ENCODE measurements around the gene C19orf38. TPM values are rescaled to one million over a fixed set of nuclear protein-coding genes. Genes with fewer than 3 reads are reported as not detected.

The C19orf38 gene
- total RNA-seq, 2 experiments from 2014 or later: 5.2 to 7.5 TPM

- H3K27ac ChIP-seq (ENCODE audit: low read depth, low read length, poor library complexity, severe bottlenecking): no peak overlapping the region
- H3K9me2 ChIP-seq (ENCODE audit: insufficient read depth, low read length): no peaks in the 10 kb centered on the region
- TF ChIP-seq, protein P1, sequence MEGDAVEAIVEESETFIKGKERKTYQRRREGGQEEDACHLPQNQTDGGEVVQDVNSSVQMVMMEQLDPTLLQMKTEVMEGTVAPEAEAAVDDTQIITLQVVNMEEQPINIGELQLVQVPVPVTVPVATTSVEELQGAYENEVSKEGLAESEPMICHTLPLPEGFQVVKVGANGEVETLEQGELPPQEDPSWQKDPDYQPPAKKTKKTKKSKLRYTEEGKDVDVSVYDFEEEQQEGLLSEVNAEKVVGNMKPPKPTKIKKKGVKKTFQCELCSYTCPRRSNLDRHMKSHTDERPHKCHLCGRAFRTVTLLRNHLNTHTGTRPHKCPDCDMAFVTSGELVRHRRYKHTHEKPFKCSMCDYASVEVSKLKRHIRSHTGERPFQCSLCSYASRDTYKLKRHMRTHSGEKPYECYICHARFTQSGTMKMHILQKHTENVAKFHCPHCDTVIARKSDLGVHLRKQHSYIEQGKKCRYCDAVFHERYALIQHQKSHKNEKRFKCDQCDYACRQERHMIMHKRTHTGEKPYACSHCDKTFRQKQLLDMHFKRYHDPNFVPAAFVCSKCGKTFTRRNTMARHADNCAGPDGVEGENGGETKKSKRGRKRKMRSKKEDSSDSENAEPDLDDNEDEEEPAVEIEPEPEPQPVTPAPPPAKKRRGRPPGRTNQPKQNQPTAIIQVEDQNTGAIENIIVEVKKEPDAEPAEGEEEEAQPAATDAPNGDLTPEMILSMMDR (conservative IDR thresholded peaks at IDR 0.05; ENCODE audit: low read length): no peak
- TF ChIP-seq EZH2phosphoT487 (IDR thresholded peaks at IDR 0.05; ENCODE audit: borderline replicate concordance, low read depth, low read length): no peak
- CTCF ChIA-PET (ENCODE audit: unreplicated experiment): no interaction called here
- H3K4me1 ChIP-seq (ENCODE audit: insufficient read depth, low read length, poor library complexity, severe bottlenecking): no peaks in the 10 kb centered on the region
- H3K9me3 ChIP-seq (ENCODE audit: low read length): no peaks in the 10 kb centered on the region
- peaks cover 28% of the 10 kb centered on the region for H3K36me3 ChIP-seq (ENCODE audit: insufficient read depth, low read length)
- H3K79me2 ChIP-seq (ENCODE audit: insufficient read depth, low read depth, low read length): no peaks in the 10 kb centered on the region
- H2AFZ ChIP-seq (ENCODE audit: low read length): no peak overlapping the region
- intact Hi-C loops (cut with micrococcal nuclease; ENCODE audit: unreplicated experiment): no loop called here
- BruUV-seq (replicated peaks): no TSS peak
- no peaks in the 10 kb centered on the region for H4K20me1 ChIP-seq (ENCODE audit: insufficient read depth, low read length)
- POLR2A ChIA-PET: no interaction called here
- DNase-seq (ENCODE audit: low spot score): no peak
- H3K4me3 ChIP-seq (ENCODE audit: low read depth, low read length, poor library complexity, severe bottlenecking): no peak overlapping the region
- no peak overlapping the region for H3K4me2 ChIP-seq (ENCODE audit: low read length)
Measured at GRCh38 chr19:10811391-10812111, 36.7 kb upstream of the C19orf38 start.

DNA sequence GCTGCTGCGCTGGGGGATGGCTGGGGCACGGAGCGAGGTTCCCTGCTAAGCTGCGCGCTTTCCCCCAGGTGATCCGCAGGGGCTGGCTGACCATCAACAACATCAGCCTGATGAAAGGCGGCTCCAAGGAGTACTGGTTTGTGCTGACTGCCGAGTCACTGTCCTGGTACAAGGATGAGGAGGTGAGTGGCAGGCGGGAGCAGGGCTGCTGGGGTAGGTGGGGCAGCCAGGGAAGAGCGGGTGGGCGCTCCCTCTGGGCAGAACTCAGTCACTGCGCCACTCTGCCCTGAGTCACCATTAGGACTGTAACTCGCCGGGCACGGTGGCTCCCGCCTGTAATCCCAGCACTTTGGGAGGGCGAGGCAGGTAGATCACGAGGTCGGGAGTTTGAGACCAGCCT is 36.0 kb upstream of the C19orf38 start:
- intact Hi-C loops (cut with micrococcal nuclease; ENCODE audit: unreplicated experiment): no loop called here
- no peaks in the 10 kb centered on the region for H4K20me1 ChIP-seq (ENCODE audit: insufficient read depth, low read length)
- ChIA-PET POLR2A (no interaction called here), CTCF (ENCODE audit: unreplicated experiment) (no interaction called here)
- no peaks in the 10 kb centered on the region for H3K9me2 ChIP-seq (ENCODE audit: insufficient read depth, low read length)
- TF ChIP-seq, protein P1 (conservative IDR thresholded peaks at IDR 0.05; ENCODE audit: low read length): no peak
- TF ChIP-seq EZH2phosphoT487 (IDR thresholded peaks at IDR 0.05; ENCODE audit: borderline replicate concordance, low read depth, low read length): no peak
- no peak overlapping the region for H3K4me2 ChIP-seq (ENCODE audit: low read length)
- no peaks in the 10 kb centered on the region for H3K9me3 ChIP-seq (ENCODE audit: low read length)
- no peaks in the 10 kb centered on the region for H3K79me2 ChIP-seq (ENCODE audit: insufficient read depth, low read depth, low read length)
- H3K4me3 ChIP-seq (ENCODE audit: low read depth, low read length, poor library complexity, severe bottlenecking): no peak overlapping the region
- no TSS peak for BruUV-seq (replicated peaks)
- H3K27ac ChIP-seq (ENCODE audit: low read depth, low read length, poor library complexity, severe bottlenecking): no peak overlapping the region
- DNase-seq (ENCODE audit: low spot score): no peak
- H2AFZ ChIP-seq (ENCODE audit: low read length): no peak overlapping the region
- no peaks in the 10 kb centered on the region for H3K4me1 ChIP-seq (ENCODE audit: insufficient read depth, low read length, poor library complexity, severe bottlenecking)
- peaks cover 28% of the 10 kb centered on the region for H3K36me3 ChIP-seq (ENCODE audit: insufficient read depth, low read length)

- Histone ChIP-seq H3K4me1 (ENCODE audit: insufficient read depth, low read length, poor library complexity, severe bottlenecking) (no peaks in the 10 kb centered on the region), H4K20me1 (ENCODE audit: insufficient read depth, low read length) (no peaks in the 10 kb centered on the region), H3K36me3 (ENCODE audit: insufficient read depth, low read length) (peaks cover 28% of the 10 kb centered on the region), H3K4me3 (ENCODE audit: low read depth, low read length, poor library complexity, severe bottlenecking) (no peak overlapping the region), H3K9me2 (ENCODE audit: insufficient read depth, low read length) (no peaks in the 10 kb centered on the region), H3K9me3 (ENCODE audit: low read length) (no peaks in the 10 kb centered on the region), H2AFZ (ENCODE audit: low read length) (no peak overlapping the region), H3K79me2 (ENCODE audit: insufficient read depth, low read depth, low read length) (no peaks in the 10 kb centered on the region), H3K27ac (ENCODE audit: low read depth, low read length, poor library complexity, severe bottlenecking) (no peak overlapping the region), H3K4me2 (ENCODE audit: low read length) (no peak overlapping the region)
- no peak for DNase-seq (ENCODE audit: low spot score)
- ChIA-PET POLR2A (no interaction called here), CTCF (ENCODE audit: unreplicated experiment) (no interaction called here)
- intact Hi-C loops (cut with micrococcal nuclease; ENCODE audit: unreplicated experiment): no loop called here
- BruUV-seq (replicated peaks): no TSS peak
- TF ChIP-seq EZH2phosphoT487 (IDR thresholded peaks at IDR 0.05; ENCODE audit: borderline replicate concordance, low read depth, low read length): no peak
- TF ChIP-seq, protein P1 (conservative IDR thresholded peaks at IDR 0.05; ENCODE audit: low read length): no peak
Measured at GRCh38 chr19:10812902-10813404, 35.3 kb upstream of the C19orf38 start.

Data from OCI-LY7 (cell line).